Measurements from ENCODE around the gene LKAAEAR1.

The LKAAEAR1 gene

GRCh38 chr20:64093013-64093503, 8.9 kb upstream of the LKAAEAR1 start:
- no peak; the same call in 2 of the 3 replicates for ATAC-seq
- TF ChIP-seq TSHZ2 (CRISPR knock-in tag; IDR thresholded peaks at IDR 0.05) (no peak), TOX (CRISPR knock-in tag; IDR thresholded peaks at IDR 0.05; ENCODE audit: borderline replicate concordance) (no peak), ARNTL (CRISPR knock-in tag; IDR thresholded peaks at IDR 0.05; ENCODE audit: borderline replicate concordance, low read depth) (no peak), ISL1 (CRISPR knock-in tag; IDR thresholded peaks at IDR 0.05) (no peak), ZNF565 (CRISPR knock-in tag; conservative IDR thresholded peaks at IDR 0.05; ENCODE audit: low read depth) (no peak), PATZ1 (CRISPR knock-in tag; IDR thresholded peaks at IDR 0.05; ENCODE audit: borderline replicate concordance) (no peak), CSRNP3 (CRISPR knock-in tag; IDR thresholded peaks at IDR 0.05) (no peak), PPARA (CRISPR knock-in tag; IDR thresholded peaks at IDR 0.05; ENCODE audit: borderline replicate concordance) (no peak), ESRRG (CRISPR knock-in tag; IDR thresholded peaks at IDR 0.05) (no peak), CSDC2 (CRISPR knock-in tag; IDR thresholded peaks at IDR 0.05) (no peak), CREB5 (CRISPR knock-in tag; IDR thresholded peaks at IDR 0.05; ENCODE audit: low read depth) (no peak)

GRCh38 chr20:64092258-64093012, 8.2 kb upstream of the LKAAEAR1 start:
- no peak for TF ChIP-seq TOX (CRISPR knock-in tag; IDR thresholded peaks at IDR 0.05; ENCODE audit: borderline replicate concordance)
- no peak for TF ChIP-seq RARB (CRISPR knock-in tag; IDR thresholded peaks at IDR 0.05)
- TF ChIP-seq ZNF565 (CRISPR knock-in tag; conservative IDR thresholded peaks at IDR 0.05; ENCODE audit: low read depth) = no peak
- TF ChIP-seq ESRRG (CRISPR knock-in tag; IDR thresholded peaks at IDR 0.05) = no peak
- TF ChIP-seq PPARA (CRISPR knock-in tag; IDR thresholded peaks at IDR 0.05; ENCODE audit: borderline replicate concordance) = no peak
- no peak for TF ChIP-seq OSR1 (CRISPR knock-in tag; IDR thresholded peaks at IDR 0.05)
- TF ChIP-seq ISL1 (CRISPR knock-in tag; IDR thresholded peaks at IDR 0.05) = no peak
- ATAC-seq = peak; percentile 31; the same call in 2 of the 3 replicates

- TF ChIP-seq BACH2 (CRISPR knock-in tag; IDR thresholded peaks at IDR 0.05; ENCODE audit: borderline replicate concordance) (no peak), CSRNP3 (CRISPR knock-in tag; IDR thresholded peaks at IDR 0.05) (no peak), OSR1 (CRISPR knock-in tag; IDR thresholded peaks at IDR 0.05) (no peak), PATZ1 (CRISPR knock-in tag; IDR thresholded peaks at IDR 0.05; ENCODE audit: borderline replicate concordance) (no peak), ESRRG (CRISPR knock-in tag; IDR thresholded peaks at IDR 0.05) (no peak), ZNF8 (CRISPR knock-in tag; IDR thresholded peaks at IDR 0.05) (no peak)
- peak; percentile 20; the same call in 2 of the 3 replicates for ATAC-seq
These were observed 7.6 kb upstream of the LKAAEAR1 start for GRCh38 chr20:64091770-64092169.

Data from SK-N-SH treated with all-trans-retinoic acid at 6 μM for 48 hours (cell line).